ENCODE results near the gene SLC41A1. TPM values are rescaled to one million over a fixed set of nuclear protein-coding genes. Genes with fewer than 3 reads are reported as not detected.
A peak's percentile ranks its signal among the peaks of the same experiment; 100 is the strongest.

The SLC41A1 gene
- total and polyA plus RNA-seq, 2 donors (not counting 1 experiment from before 2014, with no cell fraction given), result 15.8 to 24.2 TPM

- H3K4me1 ChIP-seq (ENCODE audit: control insufficient read depth in 2 of 2, insufficient read depth in 2 of 2, low read length in 2 of 2), result peaks cover 24 to 29% of the 10 kb centered on the region in 2 donors
- peak; percentile 78 for ATAC-seq (ENCODE audit: low read depth)
- no peaks in the 10 kb centered on the region for H3K9me3 ChIP-seq (ENCODE audit: control extremely low read depth in 1 of 3, control insufficient read depth in 2 of 3, insufficient read depth in 1 of 3, low read length in 2 of 3)
- peaks cover 39% of the 10 kb centered on the region for H4K20me1 ChIP-seq (ENCODE audit: control insufficient read depth, insufficient read depth, low read length, poor library complexity, severe bottlenecking)
- peak overlapping the region; percentile 29 for H2AFZ ChIP-seq (ENCODE audit: insufficient read depth, low read depth, low read length, poor library complexity, severe bottlenecking)
- no peaks in the 10 kb centered on the region for H3K36me3 ChIP-seq (replicated peaks in 1 of 2; ENCODE audit: control extremely low read depth in 1 of 2, control insufficient read depth in 1 of 2, extremely low read depth in 1 of 2, insufficient read depth in 2 of 2, low read length in 1 of 2)
- WGBS (ENCODE audit: insufficient coverage), result 1% methylated on average over 50 of the region's 81 CpGs
- CTCF ChIA-PET, result interaction anchor here (0.6 to 1.7 kb wide), 5 partner anchors 19 to 313 kb away, joined by 3 to 5 read pairs (median 3); partner anchors contain the start of gene ELK4
- H3K27ac Mint-ChIP-seq, result peak overlapping the region; percentile 97
- TF ChIP-seq EZH2 (IDR thresholded peaks at IDR 0.05; ENCODE audit: borderline replicate concordance, insufficient read depth, low read depth, low read length, poor library complexity, severe bottlenecking), result no peak
- TF ChIP-seq, protein P1, sequence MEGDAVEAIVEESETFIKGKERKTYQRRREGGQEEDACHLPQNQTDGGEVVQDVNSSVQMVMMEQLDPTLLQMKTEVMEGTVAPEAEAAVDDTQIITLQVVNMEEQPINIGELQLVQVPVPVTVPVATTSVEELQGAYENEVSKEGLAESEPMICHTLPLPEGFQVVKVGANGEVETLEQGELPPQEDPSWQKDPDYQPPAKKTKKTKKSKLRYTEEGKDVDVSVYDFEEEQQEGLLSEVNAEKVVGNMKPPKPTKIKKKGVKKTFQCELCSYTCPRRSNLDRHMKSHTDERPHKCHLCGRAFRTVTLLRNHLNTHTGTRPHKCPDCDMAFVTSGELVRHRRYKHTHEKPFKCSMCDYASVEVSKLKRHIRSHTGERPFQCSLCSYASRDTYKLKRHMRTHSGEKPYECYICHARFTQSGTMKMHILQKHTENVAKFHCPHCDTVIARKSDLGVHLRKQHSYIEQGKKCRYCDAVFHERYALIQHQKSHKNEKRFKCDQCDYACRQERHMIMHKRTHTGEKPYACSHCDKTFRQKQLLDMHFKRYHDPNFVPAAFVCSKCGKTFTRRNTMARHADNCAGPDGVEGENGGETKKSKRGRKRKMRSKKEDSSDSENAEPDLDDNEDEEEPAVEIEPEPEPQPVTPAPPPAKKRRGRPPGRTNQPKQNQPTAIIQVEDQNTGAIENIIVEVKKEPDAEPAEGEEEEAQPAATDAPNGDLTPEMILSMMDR (IDR thresholded peaks at IDR 0.05), result no peak
- peaks cover 36% of the 10 kb centered on the region for H3K4me1 Mint-ChIP-seq
- POLR2A ChIA-PET, result interaction anchor here (0.5 to 2.4 kb wide), 10 partner anchors 13 to 1230 kb away, joined by 3 to 17 read pairs (median 3); partner anchors contain the start of genes ELK4, PM20D1, RAB29 and SLC41A1
- peak overlapping the region; percentile 61 to 97 (median 88) for H3K4me3 ChIP-seq (ENCODE audit: control extremely low read depth in 1 of 5, extremely low read depth in 1 of 5, insufficient read depth in 1 of 5, low read depth in 2 of 5, low read length in 4 of 5)
- intact Hi-C loops (cut with micrococcal nuclease), result loop anchor here (1.0 to 10.0 kb wide), 7 partner anchors 26 to 625 kb away; partner anchors contain the start of genes PM20D1, RAB29, RBBP5 and SLC41A1
- H3K27ac ChIP-seq (ENCODE audit: low read length in 2 of 2), result peak overlapping the region; percentile 83 to 95
- peak; percentile 96 for DNase-seq
- H3K4me3 Mint-ChIP-seq, result peak overlapping the region; percentile 95
- no peaks in the 10 kb centered on the region for H3K9me3 Mint-ChIP-seq (ENCODE audit: insufficient read depth)
- H3K27me3 Mint-ChIP-seq, result no peaks in the 10 kb centered on the region
- H3K79me2 ChIP-seq (ENCODE audit: control insufficient read depth, insufficient read depth, low read length), result peaks cover 50% of the 10 kb centered on the region
- peak overlapping the region; percentile 80 for H3K9ac ChIP-seq (ENCODE audit: low read length)
- H3K4me2 ChIP-seq (replicated peaks; ENCODE audit: low read depth, low read length, poor library complexity, severe bottlenecking), result peak overlapping the region; percentile 84
- no peaks in the 10 kb centered on the region for H3K27me3 ChIP-seq (replicated peaks in 1 of 4; ENCODE audit: control extremely low read depth in 1 of 4, control insufficient read depth in 3 of 4, insufficient read depth in 4 of 4, low read length in 3 of 4)
These were observed 63.5 kb downstream of the SLC41A1 start for GRCh38 chr1:205749234-205750137.

Data from B cell (primary cell).